ENCODE results near the gene KLHL2. TPM values are rescaled to one million over a fixed set of nuclear protein-coding genes. Genes with fewer than 3 reads are reported as not detected.
"Not testable (repeated sequence)": the region's sequence is repeated elsewhere in the genome, so short reads cannot be mapped to it uniquely, and the experiment has no call there.

The KLHL2 gene
- total RNA-seq, 1 donor from 2014 or later: 14.1 TPM

- no peak for TF ChIP-seq CTCF (conservative IDR thresholded peaks at IDR 0.05)
- H3K9me3 Mint-ChIP-seq: no peaks in the 10 kb centered on the region
- H3K36me3 Mint-ChIP-seq: no peaks in the 10 kb centered on the region
- H3K4me3 Mint-ChIP-seq: no peak overlapping the region
- peaks cover 21% of the 10 kb centered on the region for H3K4me1 Mint-ChIP-seq (ENCODE audit: unreplicated experiment)
- DNase-seq (ENCODE audit: extremely low spot score, unreplicated experiment): no peak
- H3K27ac Mint-ChIP-seq: peak overlapping the region; percentile 30
- peaks cover 21% of the 10 kb centered on the region for H3K27me3 Mint-ChIP-seq
These were observed 2.4 kb downstream of the KLHL2 start for GRCh38 chr4:165209796-165210195.

- no peak overlapping the region for H3K27ac Mint-ChIP-seq
- H3K36me3 Mint-ChIP-seq: no peaks in the 10 kb centered on the region
- TF ChIP-seq CTCF (conservative IDR thresholded peaks at IDR 0.05): no peak
- H3K27me3 Mint-ChIP-seq: peaks cover 21% of the 10 kb centered on the region
- H3K9me3 Mint-ChIP-seq: no peaks in the 10 kb centered on the region
- H3K4me3 Mint-ChIP-seq: peak overlapping the region; percentile 8
- peaks cover 21% of the 10 kb centered on the region for H3K4me1 Mint-ChIP-seq (ENCODE audit: unreplicated experiment)
- no peak for DNase-seq (ENCODE audit: extremely low spot score, unreplicated experiment)
These were observed 3.2 kb downstream of the KLHL2 start for GRCh38 chr4:165210566-165210965.

GRCh38 chr4:165212647-165213046 lies 5.3 kb downstream of the KLHL2 start:
- peaks cover 11% of the 10 kb centered on the region for H3K4me1 Mint-ChIP-seq (ENCODE audit: unreplicated experiment)

GRCh38 chr4:165213404-165213803 lies 6.0 kb downstream of the KLHL2 start:
- H3K4me1 Mint-ChIP-seq (ENCODE audit: unreplicated experiment); H3K36me3 Mint-ChIP-seq; H3K4me3 Mint-ChIP-seq; H3K9me3 Mint-ChIP-seq; H3K27ac Mint-ChIP-seq; DNase-seq (ENCODE audit: extremely low spot score, unreplicated experiment): not testable (repeated sequence)
- H3K27me3 Mint-ChIP-seq: peaks cover 11% of the 10 kb centered on the region

More at GRCh38 chr4:165212647-165213046, 5.3 kb downstream of the KLHL2 start:
- not testable (repeated sequence) for DNase-seq (ENCODE audit: extremely low spot score, unreplicated experiment); H3K27ac Mint-ChIP-seq; H3K36me3 Mint-ChIP-seq; H3K4me3 Mint-ChIP-seq; H3K9me3 Mint-ChIP-seq
- H3K27me3 Mint-ChIP-seq: peaks cover 16% of the 10 kb centered on the region

GRCh38 chr4:165213991-165214709 lies 6.8 kb downstream of the KLHL2 start:
- not testable (repeated sequence) for H3K4me1 Mint-ChIP-seq (ENCODE audit: unreplicated experiment); DNase-seq (ENCODE audit: extremely low spot score, unreplicated experiment); H3K27ac Mint-ChIP-seq; H3K4me3 Mint-ChIP-seq; H3K9me3 Mint-ChIP-seq; H3K27me3 Mint-ChIP-seq; H3K36me3 Mint-ChIP-seq

GRCh38 chr4:165215034-165215751 lies 7.8 kb downstream of the KLHL2 start:
- H3K4me3 Mint-ChIP-seq; H3K27me3 Mint-ChIP-seq; H3K36me3 Mint-ChIP-seq; H3K27ac Mint-ChIP-seq; DNase-seq (ENCODE audit: extremely low spot score, unreplicated experiment); H3K4me1 Mint-ChIP-seq (ENCODE audit: unreplicated experiment); H3K9me3 Mint-ChIP-seq: not testable (repeated sequence)

GRCh38 chr4:165215761-165216487 lies 8.6 kb downstream of the KLHL2 start:
- H3K4me1 Mint-ChIP-seq (ENCODE audit: unreplicated experiment); H3K27ac Mint-ChIP-seq; H3K27me3 Mint-ChIP-seq; H3K9me3 Mint-ChIP-seq; H3K4me3 Mint-ChIP-seq; DNase-seq (ENCODE audit: extremely low spot score, unreplicated experiment); H3K36me3 Mint-ChIP-seq: not testable (repeated sequence)

- no peak for DNase-seq (ENCODE audit: extremely low spot score, unreplicated experiment)
- Mint-ChIP-seq H3K27me3 (no peaks in the 10 kb centered on the region), H3K4me3 (no peak overlapping the region), H3K27ac (no peak overlapping the region), H3K9me3 (no peaks in the 10 kb centered on the region), H3K36me3 (peaks cover 6% of the 10 kb centered on the region), H3K4me1 (ENCODE audit: unreplicated experiment) (peaks cover 17% of the 10 kb centered on the region)
- TF ChIP-seq CTCF (conservative IDR thresholded peaks at IDR 0.05): no peak
These were observed 10.0 kb downstream of the KLHL2 start for GRCh38 chr4:165217325-165217724.

- H3K4me1 Mint-ChIP-seq (ENCODE audit: unreplicated experiment): peaks cover 23% of the 10 kb centered on the region
- H3K27ac Mint-ChIP-seq: peak overlapping the region; percentile 40
- not testable (repeated sequence) for H3K36me3 Mint-ChIP-seq; H3K4me3 Mint-ChIP-seq; H3K27me3 Mint-ChIP-seq; H3K9me3 Mint-ChIP-seq; DNase-seq (ENCODE audit: extremely low spot score, unreplicated experiment)
These were observed 13.9 kb downstream of the KLHL2 start for GRCh38 chr4:165221306-165221705.

GRCh38 chr4:165221993-165222650 lies 14.8 kb downstream of the KLHL2 start:
- not testable (repeated sequence) for H3K27ac Mint-ChIP-seq; H3K4me3 Mint-ChIP-seq; H3K9me3 Mint-ChIP-seq; H3K27me3 Mint-ChIP-seq; H3K36me3 Mint-ChIP-seq; DNase-seq (ENCODE audit: extremely low spot score, unreplicated experiment)
- peaks cover 23% of the 10 kb centered on the region for H3K4me1 Mint-ChIP-seq (ENCODE audit: unreplicated experiment)
